RWPE2 (cell line): ENCODE results near the gene PCDHA10.

ENCODE experiments used
- ATAC-seq: fragments of 200-7000 bp; cut with Tn5 transposase; 3 replicates; pipeline ENCODE4 v1.9.1; 2021; ENCODE audit warnings: low read depth
- DNase-seq: peaks from one replicate; pipeline ENCODE4 v3.0.0-alpha.2; 2020; ENCODE audit warnings: low spot score
- H3K27ac ChIP-seq: fragments of 450-650 bp; 2 replicates; pipeline ENCODE4 v1.5.1; 2017; ENCODE audit warnings: mild to moderate bottlenecking; ENCODE audit not compliant: poor library complexity, severe bottlenecking
- H3K27me3 ChIP-seq: fragments of 250-450 bp; sonication (Bioruptor Pico); 2 replicates; pipeline ENCODE4 v1.5.1; 2021; ENCODE audit warnings: mild to moderate bottlenecking, moderate library complexity; ENCODE audit not compliant: insufficient read depth, poor library complexity, severe bottlenecking
- H3K36me3 ChIP-seq: fragments of 250-450 bp; sonication (Bioruptor Pico); 2 replicates; pipeline ENCODE4 v1.5.1; 2020; ENCODE audit warnings: low read depth, mild to moderate bottlenecking, moderate library complexity
- H3K4me1 ChIP-seq: fragments of 250-450 bp; sonication (Bioruptor Pico); 2 replicates; pipeline ENCODE4 v1.5.1; 2021; ENCODE audit warnings: mild to moderate bottlenecking, moderate library complexity; ENCODE audit not compliant: insufficient read depth, poor library complexity, severe bottlenecking
- H3K4me3 ChIP-seq: fragments of 250-450 bp; sonication (Bioruptor Pico); 2 replicates; pipeline ENCODE4 v1.5.1; 2021; ENCODE audit warnings: mild to moderate bottlenecking, moderate library complexity; ENCODE audit not compliant: severe bottlenecking
- H3K9me3 ChIP-seq: fragments of 250-450 bp; sonication (Bioruptor Pico); 2 replicates; pipeline ENCODE4 v1.5.1; 2021; ENCODE audit warnings: mild to moderate bottlenecking, moderate library complexity; ENCODE audit not compliant: severe bottlenecking
- CTCF ChIP-seq: fragments of 450-650 bp; IDR thresholded peaks from one replicate; pipeline ENCODE4 v1.5.1; 2017; ENCODE audit warnings: mild to moderate bottlenecking, moderate library complexity; ENCODE audit not compliant: poor library complexity, severe bottlenecking

Gene PCDHA10

GRCh38 chr5:140881889-140882590 is 26.3 kb downstream of the PCDHA10 start, which contains the start of gene PCDHA13:
Gene PCDHA13 (plus strand): TSS chr5:140882124. CDS start chr5:140882269, 145 bp downstream.
- H3K4me3 ChIP-seq: peak within 1 kb of the TSS; percentile 17

GRCh38 chr5:140882591-140882899 is 26.8 kb downstream of the PCDHA10 start:
- H3K4me3 ChIP-seq: peak overlapping the region; percentile 17
- H3K36me3 ChIP-seq: no peaks in the 10 kb centered on the region
- no peak for ATAC-seq
- no peaks in the 10 kb centered on the region for H3K4me1 ChIP-seq
- TF ChIP-seq CTCF: no peak
- H3K9me3 ChIP-seq: no peaks in the 10 kb centered on the region
- H3K27me3 ChIP-seq: peaks cover 28% of the 10 kb centered on the region
- no peak for DNase-seq
- H3K27ac ChIP-seq: no peak overlapping the region

More at GRCh38 chr5:140881889-140882590, 26.3 kb downstream of the PCDHA10 start, which contains the start of gene PCDHA13:
- H3K27ac ChIP-seq: no peak within 1 kb of the TSS
- peaks cover 23% of the 10 kb centered on the region for H3K27me3 ChIP-seq
- no peaks in the 10 kb centered on the region for H3K9me3 ChIP-seq
- no peak for DNase-seq
- ATAC-seq: peak; percentile 55; the same call in 2 of the 3 replicates
- peak; percentile 72 for TF ChIP-seq CTCF
- no peaks in the 10 kb centered on the region for H3K36me3 ChIP-seq
- H3K4me1 ChIP-seq: no peaks in the 10 kb centered on the region

- no peak for TF ChIP-seq CTCF
- ATAC-seq (no peak), DNase-seq (peak; percentile 60)
- no peak overlapping the region for H3K4me3 ChIP-seq
- no peak overlapping the region for H3K27ac ChIP-seq
- no peaks in the 10 kb centered on the region for H3K36me3 ChIP-seq
- H3K27me3 ChIP-seq: peaks cover 28% of the 10 kb centered on the region
- no peaks in the 10 kb centered on the region for H3K9me3 ChIP-seq
- no peaks in the 10 kb centered on the region for H3K4me1 ChIP-seq
These were observed 27.7 kb downstream of the PCDHA10 start for GRCh38 chr5:140883373-140883772.

- Histone ChIP-seq H3K36me3 (no peaks in the 10 kb centered on the region), H3K4me3 (no peak overlapping the region), H3K27ac (no peak overlapping the region), H3K9me3 (no peaks in the 10 kb centered on the region), H3K4me1 (no peaks in the 10 kb centered on the region), H3K27me3 (peaks cover 35% of the 10 kb centered on the region)
- no peak for ATAC-seq
- peak; percentile 61 for DNase-seq
- no peak for TF ChIP-seq CTCF
These were observed 28.4 kb downstream of the PCDHA10 start for GRCh38 chr5:140883927-140884697.
